Testis (tissue), 3 donors: Measurements from ENCODE around the gene PDK1. TPM values are rescaled to one million over a fixed set of nuclear protein-coding genes. Genes with fewer than 3 reads are reported as not detected.

ENCODE experiments used
- DNase-seq: peaks from one replicate; pipeline ENCODE4 v3.0.0-alpha.2; 2019
- H3K27ac ChIP-seq, 2 donors: fragments of 200-600 bp; sonication (generic); one replicate each; pipeline ENCODE4 v1.5.1; 2019
- H3K27me3 ChIP-seq: fragments of 200-600 bp; sonication (generic); one replicate; pipeline ENCODE4 v1.5.1; 2019
- H3K36me3 ChIP-seq: fragments of 200-600 bp; sonication (generic); one replicate; pipeline ENCODE4 v1.5.1; 2017; ENCODE audit warnings: low read depth; ENCODE audit errors: missing control alignments
- H3K4me1 ChIP-seq: fragments of 200-600 bp; sonication (generic); one replicate; pipeline ENCODE4 v1.5.1; 2019
- H3K4me3 ChIP-seq, 2 donors: fragments of 200-600 bp; sonication (generic); one replicate each; pipeline ENCODE4 v1.5.1; 2017 to 2019
- H3K9me3 ChIP-seq: fragments of 200-600 bp; sonication (generic); one replicate; pipeline ENCODE4 v1.5.1; 2017
- POLR2A ChIP-seq: fragments of 450-650 bp; IDR thresholded peaks from one replicate; pipeline ENCODE4 v1.6.1; 2017; ENCODE audit warnings: antibody characterized with exemption, mild to moderate bottlenecking, moderate library complexity
- WGBS, 2 donors: methylation state at CpG; one replicate each; pipeline ENCODE4 v1.1.5; 2018; 5-methylcytosine and 5-hydroxymethylcytosine counted together
- intact Hi-C: fragments of 100-400 bp; cut with DNase I; formaldehyde crosslinking; loops from one replicate; pipeline ENCODE4 v1.15.1; 2023; ENCODE audit warnings: low total_unique reads
- polyA plus RNA-seq: library from polyadenylated mRNA; stranded (reverse); fragments of 350-450 nt; fragmentation: Illumina TruSeq; extraction: RNeasy Lipid Tissue Mini Kit (QIAGEN cat#74804); gene quantifications from one replicate; pipeline ENCODE4 v1.2.3, GENCODE V29; 2014; ENCODE audit warnings: low read depth, low replicate concordance; ENCODE audit not compliant: insufficient read depth
- total RNA-seq, 2 donors: library from RNA; depleted of rRNA; stranded (reverse); fragments of >200 nt; gene quantifications; one replicate each; pipeline ENCODE4 v1.2.3, GENCODE V29; 2016
- TF ChIP-seq, protein P1 (sequence below), 3 experiments: fragments of 450-650 bp in 2 of 3; fragments of 200-600 bp in 1 of 3; sonication (generic) in 1 of 3; IDR thresholded peaks; one replicate each; pipeline ENCODE4 v1.5.1; 2016 to 2019; ENCODE audit warnings: antibody characterized with exemption in 3 of 3, mild to moderate bottlenecking in 2 of 3, moderate library complexity in 1 of 3

Gene PDK1
- total and polyA plus RNA-seq, 3 donors from 2014 or later = 13.4 to 28.7 (median 18.7) TPM

GRCh38 chr2:172634477-172634876 is 78.6 kb downstream of the PDK1 start:
- Histone ChIP-seq H3K4me1 (no peaks in the 10 kb centered on the region), H3K9me3 (no peaks in the 10 kb centered on the region), H3K27ac (no peak overlapping the region), H3K4me3 (no peak overlapping the region), H3K36me3 (no peaks in the 10 kb centered on the region), H3K27me3 (no peaks in the 10 kb centered on the region)
- intact Hi-C loops = no loop called here
- no peak for TF ChIP-seq POLR2A
- TF ChIP-seq, protein P1, sequence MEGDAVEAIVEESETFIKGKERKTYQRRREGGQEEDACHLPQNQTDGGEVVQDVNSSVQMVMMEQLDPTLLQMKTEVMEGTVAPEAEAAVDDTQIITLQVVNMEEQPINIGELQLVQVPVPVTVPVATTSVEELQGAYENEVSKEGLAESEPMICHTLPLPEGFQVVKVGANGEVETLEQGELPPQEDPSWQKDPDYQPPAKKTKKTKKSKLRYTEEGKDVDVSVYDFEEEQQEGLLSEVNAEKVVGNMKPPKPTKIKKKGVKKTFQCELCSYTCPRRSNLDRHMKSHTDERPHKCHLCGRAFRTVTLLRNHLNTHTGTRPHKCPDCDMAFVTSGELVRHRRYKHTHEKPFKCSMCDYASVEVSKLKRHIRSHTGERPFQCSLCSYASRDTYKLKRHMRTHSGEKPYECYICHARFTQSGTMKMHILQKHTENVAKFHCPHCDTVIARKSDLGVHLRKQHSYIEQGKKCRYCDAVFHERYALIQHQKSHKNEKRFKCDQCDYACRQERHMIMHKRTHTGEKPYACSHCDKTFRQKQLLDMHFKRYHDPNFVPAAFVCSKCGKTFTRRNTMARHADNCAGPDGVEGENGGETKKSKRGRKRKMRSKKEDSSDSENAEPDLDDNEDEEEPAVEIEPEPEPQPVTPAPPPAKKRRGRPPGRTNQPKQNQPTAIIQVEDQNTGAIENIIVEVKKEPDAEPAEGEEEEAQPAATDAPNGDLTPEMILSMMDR (IDR thresholded peaks at IDR 0.05) = no peak
- no peak for DNase-seq
- 61 to 78% methylated on average over 3 of the region's 3 CpGs for WGBS, 2 donors

DNA sequence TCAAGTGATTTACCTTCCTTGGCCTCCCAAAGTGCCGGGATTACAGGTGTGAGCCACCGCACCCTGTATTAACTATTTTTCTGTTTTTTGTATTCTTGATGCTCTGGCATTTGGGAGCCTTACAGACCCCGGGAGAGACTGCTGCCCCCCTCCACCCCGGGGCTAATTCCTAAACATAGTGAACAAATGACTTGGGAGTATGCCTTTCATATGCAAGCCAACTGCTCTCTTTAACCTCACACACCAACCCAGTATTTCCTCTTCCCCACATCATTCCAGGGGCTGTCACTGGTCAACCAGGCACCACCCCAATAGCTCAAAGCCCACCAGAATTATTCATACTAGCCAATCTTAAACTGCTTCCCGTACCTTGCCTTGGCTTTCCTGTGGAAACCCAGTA is 79.7 kb downstream of the PDK1 start:
- intact Hi-C loops = no loop called here
- Histone ChIP-seq H3K27me3 (no peaks in the 10 kb centered on the region), H3K4me1 (no peaks in the 10 kb centered on the region), H3K9me3 (no peaks in the 10 kb centered on the region), H3K27ac (no peak overlapping the region), H3K4me3 (no peak overlapping the region), H3K36me3 (no peaks in the 10 kb centered on the region)
- 87 to 93% methylated on average over 5 of the region's 5 CpGs for WGBS, 2 donors
- DNase-seq = no peak
- TF ChIP-seq, protein P1 (IDR thresholded peaks at IDR 0.05) = no peak
- TF ChIP-seq POLR2A = no peak

GRCh38 chr2:172639256-172639655 is 83.4 kb downstream of the PDK1 start:
- intact Hi-C loops = no loop called here
- no peak for TF ChIP-seq POLR2A
- TF ChIP-seq, protein P1 (IDR thresholded peaks at IDR 0.05) = no peak

DNA sequence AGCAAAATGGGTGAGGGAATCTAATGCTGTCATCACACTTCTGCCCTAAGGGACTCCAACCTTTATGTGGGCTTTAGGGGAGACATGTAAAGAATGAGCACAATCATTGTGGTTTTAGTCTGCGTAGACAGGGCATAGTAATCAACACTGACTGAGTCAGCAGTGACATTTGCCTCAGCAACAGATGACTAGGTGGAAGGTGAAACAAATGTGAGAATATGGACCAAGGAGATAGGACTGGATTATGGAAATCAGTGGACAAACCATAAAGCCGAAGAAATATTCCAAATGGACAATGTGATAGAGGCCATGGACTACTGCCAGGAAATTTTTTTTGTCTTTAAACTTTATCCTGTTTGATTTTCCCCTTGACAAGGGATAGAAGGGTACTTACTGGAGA is 83.9 kb downstream of the PDK1 start:
- Histone ChIP-seq H3K9me3 (no peaks in the 10 kb centered on the region), H3K27me3 (no peaks in the 10 kb centered on the region), H3K4me1 (no peaks in the 10 kb centered on the region), H3K27ac (no peak overlapping the region), H3K4me3 (no peak overlapping the region), H3K36me3 (no peaks in the 10 kb centered on the region)
- TF ChIP-seq, protein P1 (IDR thresholded peaks at IDR 0.05) = no peak
- TF ChIP-seq POLR2A = no peak
- intact Hi-C loops = no loop called here
- 88 to 91% methylated on average over 2 of the region's 2 CpGs for WGBS, 2 donors
- no peak for DNase-seq

More at GRCh38 chr2:172639256-172639655, 83.4 kb downstream of the PDK1 start:
- 89 to 94% methylated on average over 3 of the region's 3 CpGs for WGBS, 2 donors
- DNase-seq = no peak
- Histone ChIP-seq H3K27ac (no peak overlapping the region), H3K9me3 (no peaks in the 10 kb centered on the region), H3K36me3 (no peaks in the 10 kb centered on the region), H3K4me3 (no peak overlapping the region), H3K4me1 (no peaks in the 10 kb centered on the region), H3K27me3 (no peaks in the 10 kb centered on the region)

GRCh38 chr2:172640389-172640788 is 84.5 kb downstream of the PDK1 start:
- DNase-seq = no peak
- intact Hi-C loops = no loop called here
- no peak overlapping the region for H3K4me3 ChIP-seq

More at GRCh38 chr2:172640389-172640788, 84.5 kb downstream of the PDK1 start:
- TF ChIP-seq, protein P1 (IDR thresholded peaks at IDR 0.05) = no peak
- TF ChIP-seq POLR2A = no peak
- no peaks in the 10 kb centered on the region for H3K4me1 ChIP-seq
- H3K27me3 ChIP-seq = no peaks in the 10 kb centered on the region
- no peaks in the 10 kb centered on the region for H3K9me3 ChIP-seq
- no peaks in the 10 kb centered on the region for H3K36me3 ChIP-seq
- H3K27ac ChIP-seq = no peak overlapping the region
